Cardiac muscle cell (in vitro differentiated cells and primary cell): ENCODE data around the gene NES. TPM values are rescaled to one million over a fixed set of nuclear protein-coding genes. Genes with fewer than 3 reads are reported as not detected.

Source experiments
- DNase-seq, 2 donors: peaks; one replicate each; pipeline versions ENCODE4 v3.0.0 to v3.0.0-alpha.2; 2010 to 2017; ENCODE audit warnings: low read depth in 1 of 2, low spot score in 1 of 2
- H3K27ac ChIP-seq: fragments of 200-600 bp; sonication (generic); 2 replicates; pipeline ENCODE4 v1.5.1; 2016
- H3K27me3 ChIP-seq: fragments of 200-600 bp; sonication (generic); 2 replicates; pipeline ENCODE4 v1.6.0; 2016; ENCODE audit warnings: control low read depth
- H3K36me3 ChIP-seq: fragments of 200-600 bp; sonication (generic); 2 replicates; pipeline ENCODE4 v1.5.1; 2016; ENCODE audit warnings: control low read depth
- H3K4me1 ChIP-seq: fragments of 200-600 bp; sonication (generic); 2 replicates; pipeline ENCODE4 v1.8.1; 2017; ENCODE audit warnings: low read depth, mild to moderate bottlenecking, mixed run types
- H3K4me3 ChIP-seq: fragments of 200-600 bp; sonication (generic); 2 replicates; pipeline ENCODE4 v1.5.1; 2016; ENCODE audit warnings: mild to moderate bottlenecking
- H3K9me3 ChIP-seq: fragments of 200-600 bp; sonication (generic); 2 replicates; pipeline ENCODE4 v1.5.1; 2017; ENCODE audit warnings: low read depth, mild to moderate bottlenecking, control low read depth
- polyA plus RNA-seq: library from polyadenylated mRNA; unstranded; fragments of >200 nt; fragmentation: Nextera tagmentation; extraction: Ambion mirVana; gene quantifications from 2 replicates; pipeline ENCODE4 v1.2.1, GENCODE V29; 2016
- total RNA-seq: library from RNA; depleted of rRNA; stranded (reverse); fragments of >200 nt; gene quantifications from 2 replicates; pipeline ENCODE4 v1.2.3, GENCODE V29; 2016
- TF ChIP-seq, protein P1 (sequence below): IDR thresholded peaks from 2 replicates; pipeline ENCODE4 v1.5.1; 2012; ENCODE audit warnings: low read depth, mild to moderate bottlenecking, low read length

Gene NES
- total and polyA plus RNA-seq, 2 experiments from 2014 or later: 86.5 to 391 TPM

DNA sequence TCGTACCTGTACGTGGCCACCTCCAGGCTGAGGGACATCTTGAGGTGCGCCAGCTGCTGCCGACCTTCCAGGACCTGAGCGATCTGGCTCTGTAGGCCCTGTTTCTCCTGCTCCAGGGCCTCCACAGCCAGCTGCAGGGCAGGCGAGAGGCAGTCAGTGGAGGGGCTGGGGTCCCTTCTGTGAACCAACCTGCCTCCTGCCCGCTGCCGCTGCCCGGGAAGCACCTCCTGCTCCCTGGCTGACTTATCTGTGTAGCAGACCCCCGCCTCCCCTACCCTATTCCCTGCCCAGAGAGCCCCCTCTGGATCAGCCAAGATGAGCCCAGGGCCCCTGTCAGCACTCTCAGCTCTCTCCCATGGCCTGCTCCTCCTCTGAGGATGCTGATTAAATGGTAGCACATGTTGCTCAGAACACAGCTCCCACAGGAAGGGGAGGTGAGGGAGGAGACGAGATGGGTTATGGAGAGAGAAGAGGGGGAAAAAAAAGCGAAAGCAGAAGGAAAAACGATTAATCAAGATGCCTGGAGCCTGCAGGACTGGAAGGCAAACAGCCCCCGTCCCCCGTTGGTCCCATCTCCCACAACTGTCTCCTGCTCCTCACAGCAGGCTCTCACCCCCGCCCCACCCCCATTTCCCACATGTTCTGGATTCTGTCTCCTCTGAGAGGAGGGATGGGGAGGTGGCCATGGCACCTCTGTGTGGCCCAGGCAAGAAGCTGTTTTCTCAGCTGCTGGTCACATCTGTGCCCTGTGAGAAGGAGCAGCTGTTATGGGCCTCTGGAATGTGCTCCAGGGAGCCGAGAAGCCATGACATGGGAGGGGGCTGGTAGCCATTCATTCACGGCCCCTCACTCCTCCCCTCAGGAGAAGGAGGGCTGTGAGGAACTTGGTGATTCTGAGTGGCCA is 1.7 kb downstream of the NES start:
- DNase-seq: peak; percentile 51 to 57
- H3K27ac ChIP-seq: peak overlapping the region; percentile 84
- H3K36me3 ChIP-seq: peaks cover 17% of the 10 kb centered on the region
- H3K27me3 ChIP-seq: no peaks in the 10 kb centered on the region
- TF ChIP-seq, protein P1, sequence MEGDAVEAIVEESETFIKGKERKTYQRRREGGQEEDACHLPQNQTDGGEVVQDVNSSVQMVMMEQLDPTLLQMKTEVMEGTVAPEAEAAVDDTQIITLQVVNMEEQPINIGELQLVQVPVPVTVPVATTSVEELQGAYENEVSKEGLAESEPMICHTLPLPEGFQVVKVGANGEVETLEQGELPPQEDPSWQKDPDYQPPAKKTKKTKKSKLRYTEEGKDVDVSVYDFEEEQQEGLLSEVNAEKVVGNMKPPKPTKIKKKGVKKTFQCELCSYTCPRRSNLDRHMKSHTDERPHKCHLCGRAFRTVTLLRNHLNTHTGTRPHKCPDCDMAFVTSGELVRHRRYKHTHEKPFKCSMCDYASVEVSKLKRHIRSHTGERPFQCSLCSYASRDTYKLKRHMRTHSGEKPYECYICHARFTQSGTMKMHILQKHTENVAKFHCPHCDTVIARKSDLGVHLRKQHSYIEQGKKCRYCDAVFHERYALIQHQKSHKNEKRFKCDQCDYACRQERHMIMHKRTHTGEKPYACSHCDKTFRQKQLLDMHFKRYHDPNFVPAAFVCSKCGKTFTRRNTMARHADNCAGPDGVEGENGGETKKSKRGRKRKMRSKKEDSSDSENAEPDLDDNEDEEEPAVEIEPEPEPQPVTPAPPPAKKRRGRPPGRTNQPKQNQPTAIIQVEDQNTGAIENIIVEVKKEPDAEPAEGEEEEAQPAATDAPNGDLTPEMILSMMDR: no peak
- peaks cover 37% of the 10 kb centered on the region for H3K4me1 ChIP-seq
- H3K4me3 ChIP-seq: peak overlapping the region; percentile 67
- H3K9me3 ChIP-seq: no peaks in the 10 kb centered on the region

GRCh38 chr1:156673387-156674121 is 3.7 kb downstream of the NES start:
- peaks cover 17% of the 10 kb centered on the region for H3K36me3 ChIP-seq
- H3K27ac ChIP-seq: peak overlapping the region; percentile 84

GRCh38 chr1:156671804-156672203 is 5.4 kb downstream of the NES start:
- TF ChIP-seq, protein P1: no peak
- Histone ChIP-seq H3K9me3 (no peaks in the 10 kb centered on the region), H3K4me3 (no peak overlapping the region), H3K27ac (peak overlapping the region; percentile 100), H3K27me3 (no peaks in the 10 kb centered on the region), H3K4me1 (peaks cover 69% of the 10 kb centered on the region), H3K36me3 (peaks cover 17% of the 10 kb centered on the region)
- no peak for DNase-seq

More at GRCh38 chr1:156673387-156674121, 3.7 kb downstream of the NES start:
- Histone ChIP-seq H3K9me3 (no peaks in the 10 kb centered on the region), H3K4me1 (peaks cover 57% of the 10 kb centered on the region), H3K27me3 (no peaks in the 10 kb centered on the region), H3K4me3 (peak overlapping the region; percentile 67)
- TF ChIP-seq, protein P1: no peak
- DNase-seq: peak in 1 of 2 donors; percentile 32

DNA sequence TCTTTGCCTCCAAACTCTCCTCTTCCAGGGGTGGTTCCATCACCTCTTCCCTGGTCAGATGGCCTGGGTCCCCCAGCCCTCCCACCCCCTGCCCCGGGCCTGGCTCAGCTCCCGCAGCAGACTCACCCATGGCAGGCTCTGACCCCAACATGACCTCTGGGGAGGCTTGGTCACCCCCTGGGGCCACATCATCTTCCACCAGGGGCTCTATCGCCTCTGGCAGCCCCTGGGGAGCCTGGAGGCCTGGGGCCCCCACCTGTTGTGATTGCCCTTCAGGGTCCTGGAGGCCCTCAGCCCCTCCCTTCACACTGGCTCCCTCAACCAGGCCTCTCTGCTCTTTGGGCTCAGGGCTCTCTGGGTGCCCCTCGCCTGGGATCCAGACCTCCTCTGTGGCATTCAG is 6.4 kb downstream of the NES start:
- peaks cover 78% of the 10 kb centered on the region for H3K4me1 ChIP-seq
- no peaks in the 10 kb centered on the region for H3K9me3 ChIP-seq
- TF ChIP-seq, protein P1: no peak
- peak overlapping the region; percentile 100 for H3K27ac ChIP-seq
- H3K36me3 ChIP-seq: peaks cover 17% of the 10 kb centered on the region
- no peak overlapping the region for H3K4me3 ChIP-seq
- DNase-seq: no peak
- no peaks in the 10 kb centered on the region for H3K27me3 ChIP-seq

DNA sequence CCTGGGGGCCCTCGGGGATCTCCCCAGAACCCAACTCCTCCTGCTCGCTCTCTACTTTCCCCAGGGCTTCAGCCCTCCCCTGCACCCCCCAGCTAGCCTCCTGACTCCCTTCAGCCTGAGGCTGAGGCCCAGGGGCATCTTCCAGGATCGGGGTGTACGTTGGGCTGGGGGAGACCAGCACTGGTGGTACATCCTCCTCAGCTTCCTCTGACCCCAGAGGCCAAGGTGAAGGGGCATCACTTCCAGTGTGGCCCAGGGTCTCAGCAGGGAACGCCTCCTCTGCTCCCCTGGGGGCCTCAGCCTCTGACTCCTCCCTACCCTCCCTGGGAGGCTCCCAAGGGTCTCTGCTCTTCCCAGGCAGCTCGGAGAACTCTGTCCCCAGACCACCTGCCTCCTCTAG is 6.8 kb downstream of the NES start:
- DNase-seq: no peak
- H3K4me3 ChIP-seq: no peak overlapping the region
- H3K27me3 ChIP-seq: no peaks in the 10 kb centered on the region
- H3K9me3 ChIP-seq: no peaks in the 10 kb centered on the region
- TF ChIP-seq, protein P1: no peak
- peak overlapping the region; percentile 100 for H3K27ac ChIP-seq
- H3K4me1 ChIP-seq: peaks cover 80% of the 10 kb centered on the region
- peaks cover 17% of the 10 kb centered on the region for H3K36me3 ChIP-seq
